ENCODE measurements around the gene IPPK. TPM values are rescaled to one million over a fixed set of nuclear protein-coding genes. Genes with fewer than 3 reads are reported as not detected.

The IPPK gene
- total RNA-seq, 1 donor from 2014 or later = 11.9 TPM

- DNase-seq (ENCODE audit: low spot score) = no peak
These were observed 26.7 kb upstream of the IPPK start for GRCh38 chr9:92696619-92697018.

- no peak for DNase-seq (ENCODE audit: low spot score)
These were observed 17.0 kb upstream of the IPPK start for GRCh38 chr9:92686954-92687353.

GRCh38 chr9:92685022-92685421 lies 15.1 kb upstream of the IPPK start:
- no peak for DNase-seq (ENCODE audit: low spot score)

- no peak for DNase-seq (ENCODE audit: low spot score)
These were observed 12.3 kb upstream of the IPPK start for GRCh38 chr9:92682269-92682668.

GRCh38 chr9:92680166-92681119 lies 10.5 kb upstream of the IPPK start:
- DNase-seq (ENCODE audit: low spot score) = no peak

- DNase-seq (ENCODE audit: low spot score) = no peak
These were observed 9.7 kb upstream of the IPPK start for GRCh38 chr9:92679413-92680165.

GRCh38 chr9:92671323-92671722 lies 1.4 kb upstream of the IPPK start:
- DNase-seq (ENCODE audit: low spot score) = no peak

GRCh38 chr9:92669527-92669889 lies 423 bp downstream of the IPPK start:
- DNase-seq (ENCODE audit: low spot score) = peak; percentile 46

GRCh38 chr9:92668746-92669526 lies 995 bp downstream of the IPPK start:
- peak; percentile 49 for DNase-seq (ENCODE audit: low spot score)

GRCh38 chr9:92666912-92667532 lies 2.9 kb downstream of the IPPK start:
- no peak for DNase-seq (ENCODE audit: low spot score)

GRCh38 chr9:92666236-92666635 lies 3.7 kb downstream of the IPPK start:
- no peak for DNase-seq (ENCODE audit: low spot score)

GRCh38 chr9:92665836-92666235 lies 4.1 kb downstream of the IPPK start:
- DNase-seq (ENCODE audit: low spot score) = no peak

- DNase-seq (ENCODE audit: low spot score) = no peak
These were observed 5.4 kb downstream of the IPPK start for GRCh38 chr9:92664394-92665152.

- no peak for DNase-seq (ENCODE audit: low spot score)
These were observed 6.0 kb downstream of the IPPK start for GRCh38 chr9:92663951-92664350.

- DNase-seq (ENCODE audit: low spot score) = no peak
These were observed 6.8 kb downstream of the IPPK start for GRCh38 chr9:92663126-92663525.

GRCh38 chr9:92661743-92662142 lies 8.2 kb downstream of the IPPK start:
- DNase-seq (ENCODE audit: low spot score) = no peak

GRCh38 chr9:92661127-92661526 lies 8.8 kb downstream of the IPPK start:
- DNase-seq (ENCODE audit: low spot score) = no peak

- DNase-seq (ENCODE audit: low spot score) = no peak
These were observed 9.7 kb downstream of the IPPK start for GRCh38 chr9:92660266-92660665.

GRCh38 chr9:92659601-92660000 lies 10.3 kb downstream of the IPPK start:
- DNase-seq (ENCODE audit: low spot score) = no peak

GRCh38 chr9:92658611-92659010 lies 11.3 kb downstream of the IPPK start:
- DNase-seq (ENCODE audit: low spot score) = no peak

GRCh38 chr9:92658176-92658575 lies 11.8 kb downstream of the IPPK start:
- no peak for DNase-seq (ENCODE audit: low spot score)

Measured in ureter (tissue), 1 donor.